ENCODE data around the gene NPAS1. TPM values are rescaled to one million over a fixed set of nuclear protein-coding genes. Genes with fewer than 3 reads are reported as not detected.

The NPAS1 gene
- total RNA-seq, 1 experiment from 2014 or later, result 2.8 TPM

DNA sequence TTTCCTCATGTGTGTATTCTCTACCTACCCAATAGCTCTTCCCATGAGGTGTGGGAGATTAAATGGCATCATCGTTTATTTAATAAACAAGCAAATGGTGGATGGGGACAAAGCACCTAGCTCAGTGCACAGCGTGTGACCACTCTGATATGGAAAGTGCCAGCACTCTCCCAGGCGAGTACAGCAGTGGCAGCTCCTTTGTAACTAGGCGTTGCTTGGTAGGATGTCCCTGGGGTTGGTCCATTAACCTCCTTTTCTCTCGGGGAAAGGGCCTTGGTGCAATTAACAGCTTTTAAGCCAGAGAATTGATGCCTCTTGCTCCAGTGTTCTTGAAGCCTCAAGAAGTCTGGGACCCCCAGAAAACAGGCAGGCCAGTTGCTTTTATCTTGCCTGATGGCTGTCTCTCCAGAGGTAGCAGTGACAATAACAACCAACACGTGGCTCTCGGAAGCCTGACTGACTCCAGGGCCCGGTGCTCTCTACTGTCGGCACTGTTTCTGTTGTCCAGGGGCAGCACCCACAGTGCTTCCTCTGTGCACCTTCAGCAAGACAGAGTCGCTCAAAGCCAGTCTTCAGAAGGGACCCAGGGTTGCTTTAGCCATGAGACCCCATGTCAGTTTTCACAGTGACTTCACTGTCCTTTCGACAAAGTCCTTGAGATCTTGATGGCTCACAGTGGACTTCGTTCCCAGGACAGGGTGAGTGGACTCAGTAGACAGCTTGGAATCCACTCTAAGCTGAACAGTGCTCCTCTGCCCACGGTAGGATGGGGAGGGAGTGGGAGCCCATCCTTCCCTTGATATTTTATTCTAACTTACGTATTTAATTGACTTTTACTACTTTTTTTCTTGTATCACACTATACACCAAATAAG lies 33.9 kb upstream of the NPAS1 start:
- Histone ChIP-seq H3K4me1 (peaks cover 22% of the 10 kb centered on the region), H3K36me3 (ENCODE audit: control insufficient read depth, insufficient read depth, low read length) (peaks cover 5% of the 10 kb centered on the region), H3K27me3 (replicated peaks; ENCODE audit: control insufficient read depth, insufficient read depth, low read length) (no peaks in the 10 kb centered on the region), H3K9me3 (no peaks in the 10 kb centered on the region), H3K4me3 (ENCODE audit: low read depth, low read length) (no peak overlapping the region)
- CTCF ChIA-PET, result no interaction called here
- Mint-ChIP-seq H3K36me3 (ENCODE audit: insufficient read depth, unreplicated experiment) (peaks cover 40% of the 10 kb centered on the region), H3K27me3 (ENCODE audit: insufficient read depth, unreplicated experiment) (no peaks in the 10 kb centered on the region), H3K27ac (ENCODE audit: unreplicated experiment) (no peak overlapping the region), H3K9me3 (ENCODE audit: unreplicated experiment) (no peaks in the 10 kb centered on the region), H3K4me1 (ENCODE audit: low read depth, unreplicated experiment) (peaks cover 15% of the 10 kb centered on the region), H3K4me3 (ENCODE audit: unreplicated experiment) (no peak overlapping the region)
- POLR2A ChIA-PET, result no interaction called here
- no TSS peak for BruUV-seq (replicated peaks)
- no peak for TF ChIP-seq CTCF (IDR thresholded peaks at IDR 0.05; ENCODE audit: insufficient read depth in 1 of 2, low read depth in 1 of 2, low read length in 1 of 2, severe bottlenecking in 1 of 2, unreplicated experiment in 1 of 2)
- intact Hi-C loops (cut with micrococcal nuclease; ENCODE audit: unreplicated experiment), result no loop called here
- no peak for DNase-seq

DNA sequence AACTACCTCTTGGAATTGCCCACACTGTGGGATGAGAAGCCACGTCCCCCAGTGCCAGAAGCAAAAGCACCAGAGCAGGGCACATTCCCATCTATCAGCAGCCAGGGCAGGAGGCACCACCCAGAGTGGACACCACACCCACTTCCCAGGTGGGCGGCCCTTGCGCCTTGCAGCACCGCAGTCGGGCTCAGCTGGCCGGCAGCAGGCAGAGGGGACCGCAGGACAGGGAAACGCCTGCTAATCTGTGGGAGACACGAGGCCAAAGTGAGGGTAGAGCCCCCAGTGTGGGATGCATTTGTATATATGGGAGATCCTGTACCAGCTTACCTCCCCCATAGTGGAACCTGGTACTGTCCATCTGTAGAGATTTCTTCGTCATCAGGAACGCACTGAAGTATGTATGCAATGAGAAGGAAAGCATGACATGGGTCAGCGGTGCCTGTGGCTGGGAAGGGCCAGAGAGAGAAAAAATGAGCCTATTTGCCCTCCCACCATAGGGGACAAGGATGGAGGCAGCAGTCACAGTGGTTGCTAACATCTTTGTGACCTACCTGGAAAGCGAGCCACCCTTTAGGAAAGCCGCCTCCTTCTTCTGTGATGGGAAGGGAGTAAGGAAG lies 30.9 kb upstream of the NPAS1 start:
- BruUV-seq (replicated peaks), result no TSS peak
- peaks cover 19% of the 10 kb centered on the region for H3K36me3 ChIP-seq (ENCODE audit: control insufficient read depth, insufficient read depth, low read length)
- CTCF ChIA-PET, result no interaction called here

More for the DNA sequence above, 30.9 kb upstream of the NPAS1 start:
- Histone ChIP-seq H3K4me1 (peaks cover 21% of the 10 kb centered on the region), H3K9me3 (no peaks in the 10 kb centered on the region), H3K4me3 (ENCODE audit: low read depth, low read length) (no peak overlapping the region), H3K27me3 (replicated peaks; ENCODE audit: control insufficient read depth, insufficient read depth, low read length) (no peaks in the 10 kb centered on the region)
- DNase-seq, result no peak
- H3K27ac Mint-ChIP-seq (ENCODE audit: unreplicated experiment), result no peak overlapping the region
- no peak for TF ChIP-seq CTCF (IDR thresholded peaks at IDR 0.05; ENCODE audit: insufficient read depth in 1 of 2, low read depth in 1 of 2, low read length in 1 of 2, severe bottlenecking in 1 of 2, unreplicated experiment in 1 of 2)
- intact Hi-C loops (cut with micrococcal nuclease; ENCODE audit: unreplicated experiment), result no loop called here
- no peaks in the 10 kb centered on the region for H3K27me3 Mint-ChIP-seq (ENCODE audit: insufficient read depth, unreplicated experiment)
- POLR2A ChIA-PET, result no interaction called here
- H3K36me3 Mint-ChIP-seq (ENCODE audit: insufficient read depth, unreplicated experiment), result peaks cover 52% of the 10 kb centered on the region
- H3K4me3 Mint-ChIP-seq (ENCODE audit: unreplicated experiment), result no peak overlapping the region
- peaks cover 18% of the 10 kb centered on the region for H3K4me1 Mint-ChIP-seq (ENCODE audit: low read depth, unreplicated experiment)
- no peaks in the 10 kb centered on the region for H3K9me3 Mint-ChIP-seq (ENCODE audit: unreplicated experiment)
